ENCODE measurements around the gene PRCC. TPM values are rescaled to one million over a fixed set of nuclear protein-coding genes. Genes with fewer than 3 reads are reported as not detected.

The PRCC gene
- polyA plus RNA-seq, 2 of the 4 experiments (the other 2 are of a cell fraction) = 44.5 to 52.0 TPM

GRCh38 chr1:156738407-156738806, 28.9 kb upstream of the PRCC start (continued):
- no peak for TF ChIP-seq EP300 (IDR thresholded peaks at IDR 0.05)
- TF ChIP-seq RNF2 (IDR thresholded peaks at IDR 0.05; ENCODE audit: borderline replicate concordance, low read depth) = no peak
- TF ChIP-seq CBX8 (IDR thresholded peaks at IDR 0.05) = no peak

DNA sequence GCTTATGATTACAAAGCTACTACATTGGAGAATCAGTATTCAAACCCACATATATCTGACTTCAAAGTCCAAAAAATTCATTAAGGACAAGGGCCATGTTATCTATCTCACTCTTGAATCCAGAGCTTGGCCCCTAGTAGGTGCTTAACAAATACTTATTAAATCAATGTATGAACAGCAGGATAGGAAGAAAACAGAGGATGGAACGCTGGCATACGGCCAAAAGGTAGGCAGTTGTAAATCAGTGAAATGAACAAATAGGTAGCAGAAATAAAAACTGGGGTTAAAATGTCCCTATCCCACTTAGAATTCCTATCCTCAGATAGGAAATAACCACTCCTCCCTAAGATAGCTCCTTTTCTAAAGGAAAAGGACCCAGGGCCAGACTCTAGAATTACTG, 28.4 kb upstream of the PRCC start:
- H3K4me3 ChIP-seq = no peak overlapping the region
- H3K9me3 ChIP-seq = no peaks in the 10 kb centered on the region
- ATAC-seq = no peak
- FAIRE-seq = no peak
- peaks cover 17% of the 10 kb centered on the region for H3K4me1 ChIP-seq
- no peak overlapping the region for H3K4me2 ChIP-seq
- ChIA-PET CTCF (interaction anchor here (0.7 to 10.5 kb wide), 5 partner anchors 9 to 49 kb away, joined by 3 to 130 read pairs (median 3); partner anchors contain the start of genes ISG20L2, METTL25B and PRCC), POLR2A (interaction anchor here (1.4 kb wide), 1 partner anchor 10 kb away, joined by 8 read pairs; the partner anchor contains the start of genes ISG20L2 and METTL25B)
- 93% methylated on average over 2 of the region's 2 CpGs for WGBS (ENCODE audit: missing lambda C conversion rate)
- no peak for DNase-seq (ENCODE audit: low read depth in 1 of 2, low spot score in 1 of 2)
- TF ChIP-seq FOSL2 (IDR thresholded peaks at IDR 0.05) (no peak), FOSL2 (CRISPR knock-in tag; IDR thresholded peaks at IDR 0.05) (no peak), RFX5 (IDR thresholded peaks at IDR 0.05) (no peak), HOXB13 (CRISPR knock-in tag; IDR thresholded peaks at IDR 0.05; ENCODE audit: low read depth) (no peak), REST (IDR thresholded peaks at IDR 0.05) (no peak), HOXA7 (CRISPR knock-in tag; IDR thresholded peaks at IDR 0.05) (no peak), ESRRA (IDR thresholded peaks at IDR 0.05; ENCODE audit: borderline replicate concordance, low read length) (no peak), RAD21 (conservative IDR thresholded peaks at IDR 0.05 in 1 of 2, IDR thresholded peaks at IDR 0.05 in 1 of 2) (no peak), ZSCAN20 (CRISPR knock-in tag; IDR thresholded peaks at IDR 0.05) (no peak), SREBF2 (IDR thresholded peaks at IDR 0.05) (no peak), TP53 (CRISPR knock-in tag; IDR thresholded peaks at IDR 0.05) (no peak), JUNB (IDR thresholded peaks at IDR 0.05) (no peak), ZC3H11A (IDR thresholded peaks at IDR 0.05) (no peak), MYC (IDR thresholded peaks at IDR 0.05; ENCODE audit: borderline replicate concordance, low read length) (no peak), NFE2L2 (conservative IDR thresholded peaks at IDR 0.05; ENCODE audit: low read length) (no peak)
- TF ChIP-seq, protein P1, sequence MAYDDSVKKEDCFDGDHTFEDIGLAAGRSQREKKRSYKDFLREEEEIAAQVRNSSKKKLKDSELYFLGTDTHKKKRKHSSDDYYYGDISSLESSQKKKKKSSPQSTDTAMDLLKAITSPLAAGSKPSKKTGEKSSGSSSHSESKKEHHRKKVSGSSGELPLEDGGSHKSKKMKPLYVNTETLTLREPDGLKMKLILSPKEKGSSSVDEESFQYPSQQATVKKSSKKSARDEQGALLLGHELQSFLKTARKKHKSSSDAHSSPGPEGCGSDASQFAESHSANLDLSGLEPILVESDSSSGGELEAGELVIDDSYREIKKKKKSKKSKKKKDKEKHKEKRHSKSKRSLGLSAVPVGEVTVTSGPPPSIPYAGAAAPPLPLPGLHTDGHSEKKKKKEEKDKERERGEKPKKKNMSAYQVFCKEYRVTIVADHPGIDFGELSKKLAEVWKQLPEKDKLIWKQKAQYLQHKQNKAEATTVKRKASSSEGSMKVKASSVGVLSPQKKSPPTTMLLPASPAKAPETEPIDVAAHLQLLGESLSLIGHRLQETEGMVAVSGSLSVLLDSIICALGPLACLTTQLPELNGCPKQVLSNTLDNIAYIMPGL (CRISPR knock-in tag; IDR thresholded peaks at IDR 0.05; ENCODE audit: borderline replicate concordance) = no peak
- TF ChIP-seq, protein P2, sequence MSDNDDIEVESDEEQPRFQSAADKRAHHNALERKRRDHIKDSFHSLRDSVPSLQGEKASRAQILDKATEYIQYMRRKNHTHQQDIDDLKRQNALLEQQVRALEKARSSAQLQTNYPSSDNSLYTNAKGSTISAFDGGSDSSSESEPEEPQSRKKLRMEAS (IDR thresholded peaks at IDR 0.05) = no peak
- TF ChIP-seq, protein P3, sequence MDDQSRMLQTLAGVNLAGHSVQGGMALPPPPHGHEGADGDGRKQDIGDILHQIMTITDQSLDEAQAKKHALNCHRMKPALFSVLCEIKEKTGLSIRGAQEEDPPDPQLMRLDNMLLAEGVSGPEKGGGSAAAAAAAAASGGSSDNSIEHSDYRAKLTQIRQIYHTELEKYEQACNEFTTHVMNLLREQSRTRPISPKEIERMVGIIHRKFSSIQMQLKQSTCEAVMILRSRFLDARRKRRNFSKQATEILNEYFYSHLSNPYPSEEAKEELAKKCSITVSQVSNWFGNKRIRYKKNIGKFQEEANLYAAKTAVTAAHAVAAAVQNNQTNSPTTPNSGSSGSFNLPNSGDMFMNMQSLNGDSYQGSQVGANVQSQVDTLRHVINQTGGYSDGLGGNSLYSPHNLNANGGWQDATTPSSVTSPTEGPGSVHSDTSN (IDR thresholded peaks at IDR 0.05) = no peak
- TF ChIP-seq, protein P4, sequence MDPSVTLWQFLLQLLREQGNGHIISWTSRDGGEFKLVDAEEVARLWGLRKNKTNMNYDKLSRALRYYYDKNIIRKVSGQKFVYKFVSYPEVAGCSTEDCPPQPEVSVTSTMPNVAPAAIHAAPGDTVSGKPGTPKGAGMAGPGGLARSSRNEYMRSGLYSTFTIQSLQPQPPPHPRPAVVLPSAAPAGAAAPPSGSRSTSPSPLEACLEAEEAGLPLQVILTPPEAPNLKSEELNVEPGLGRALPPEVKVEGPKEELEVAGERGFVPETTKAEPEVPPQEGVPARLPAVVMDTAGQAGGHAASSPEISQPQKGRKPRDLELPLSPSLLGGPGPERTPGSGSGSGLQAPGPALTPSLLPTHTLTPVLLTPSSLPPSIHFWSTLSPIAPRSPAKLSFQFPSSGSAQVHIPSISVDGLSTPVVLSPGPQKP (IDR thresholded peaks at IDR 0.05; ENCODE audit: low read depth, low read length) = no peak
- no peak overlapping the region for H3K27ac ChIP-seq

Measured in A549 (cell line).